ENCODE data around the gene GABPB2.

DNA sequence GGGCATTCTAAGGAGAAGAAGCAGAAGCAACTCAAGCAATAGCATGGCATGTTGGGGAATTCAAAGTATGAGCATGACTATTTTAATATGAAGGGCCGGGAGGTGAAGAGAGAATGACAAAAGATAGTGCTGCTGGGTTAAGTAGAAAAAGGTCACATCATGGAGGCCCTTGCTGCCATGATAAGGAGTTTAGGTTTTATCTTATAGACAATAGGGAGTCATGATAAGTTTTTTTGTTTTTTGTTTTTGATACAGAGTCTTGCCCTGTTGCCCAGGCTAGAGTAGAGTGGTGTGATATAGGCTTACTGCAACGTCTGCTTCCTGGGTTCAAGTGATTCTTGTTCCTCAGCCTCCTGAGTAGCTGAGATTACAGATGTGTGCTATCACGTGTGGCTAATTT, 31.0 kb upstream of the GABPB2 start:
- TF ChIP-seq STAT1 (IDR thresholded peaks at IDR 0.05; ENCODE audit: unreplicated experiment) (no peak), EZH2 (IDR thresholded peaks at IDR 0.05; ENCODE audit: low read depth, unreplicated experiment) (no peak), POLR2AphosphoS5 (IDR thresholded peaks at IDR 0.05; ENCODE audit: low read depth) (no peak), EZH2phosphoT487 (IDR thresholded peaks at IDR 0.05; ENCODE audit: unreplicated experiment) (no peak), CREB1 (CRISPR knock-in tag; IDR thresholded peaks at IDR 0.05; ENCODE audit: low read depth) (no peak), ZNF331 (CRISPR knock-in tag; IDR thresholded peaks at IDR 0.05; ENCODE audit: low read depth) (no peak), JUNB (IDR thresholded peaks at IDR 0.05; ENCODE audit: unreplicated experiment) (no peak)
- TF ChIP-seq, protein P1, sequence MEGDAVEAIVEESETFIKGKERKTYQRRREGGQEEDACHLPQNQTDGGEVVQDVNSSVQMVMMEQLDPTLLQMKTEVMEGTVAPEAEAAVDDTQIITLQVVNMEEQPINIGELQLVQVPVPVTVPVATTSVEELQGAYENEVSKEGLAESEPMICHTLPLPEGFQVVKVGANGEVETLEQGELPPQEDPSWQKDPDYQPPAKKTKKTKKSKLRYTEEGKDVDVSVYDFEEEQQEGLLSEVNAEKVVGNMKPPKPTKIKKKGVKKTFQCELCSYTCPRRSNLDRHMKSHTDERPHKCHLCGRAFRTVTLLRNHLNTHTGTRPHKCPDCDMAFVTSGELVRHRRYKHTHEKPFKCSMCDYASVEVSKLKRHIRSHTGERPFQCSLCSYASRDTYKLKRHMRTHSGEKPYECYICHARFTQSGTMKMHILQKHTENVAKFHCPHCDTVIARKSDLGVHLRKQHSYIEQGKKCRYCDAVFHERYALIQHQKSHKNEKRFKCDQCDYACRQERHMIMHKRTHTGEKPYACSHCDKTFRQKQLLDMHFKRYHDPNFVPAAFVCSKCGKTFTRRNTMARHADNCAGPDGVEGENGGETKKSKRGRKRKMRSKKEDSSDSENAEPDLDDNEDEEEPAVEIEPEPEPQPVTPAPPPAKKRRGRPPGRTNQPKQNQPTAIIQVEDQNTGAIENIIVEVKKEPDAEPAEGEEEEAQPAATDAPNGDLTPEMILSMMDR (conservative IDR thresholded peaks at IDR 0.05; ENCODE audit: low read depth in 2 of 2), result no peak
- TF ChIP-seq, protein P2, sequence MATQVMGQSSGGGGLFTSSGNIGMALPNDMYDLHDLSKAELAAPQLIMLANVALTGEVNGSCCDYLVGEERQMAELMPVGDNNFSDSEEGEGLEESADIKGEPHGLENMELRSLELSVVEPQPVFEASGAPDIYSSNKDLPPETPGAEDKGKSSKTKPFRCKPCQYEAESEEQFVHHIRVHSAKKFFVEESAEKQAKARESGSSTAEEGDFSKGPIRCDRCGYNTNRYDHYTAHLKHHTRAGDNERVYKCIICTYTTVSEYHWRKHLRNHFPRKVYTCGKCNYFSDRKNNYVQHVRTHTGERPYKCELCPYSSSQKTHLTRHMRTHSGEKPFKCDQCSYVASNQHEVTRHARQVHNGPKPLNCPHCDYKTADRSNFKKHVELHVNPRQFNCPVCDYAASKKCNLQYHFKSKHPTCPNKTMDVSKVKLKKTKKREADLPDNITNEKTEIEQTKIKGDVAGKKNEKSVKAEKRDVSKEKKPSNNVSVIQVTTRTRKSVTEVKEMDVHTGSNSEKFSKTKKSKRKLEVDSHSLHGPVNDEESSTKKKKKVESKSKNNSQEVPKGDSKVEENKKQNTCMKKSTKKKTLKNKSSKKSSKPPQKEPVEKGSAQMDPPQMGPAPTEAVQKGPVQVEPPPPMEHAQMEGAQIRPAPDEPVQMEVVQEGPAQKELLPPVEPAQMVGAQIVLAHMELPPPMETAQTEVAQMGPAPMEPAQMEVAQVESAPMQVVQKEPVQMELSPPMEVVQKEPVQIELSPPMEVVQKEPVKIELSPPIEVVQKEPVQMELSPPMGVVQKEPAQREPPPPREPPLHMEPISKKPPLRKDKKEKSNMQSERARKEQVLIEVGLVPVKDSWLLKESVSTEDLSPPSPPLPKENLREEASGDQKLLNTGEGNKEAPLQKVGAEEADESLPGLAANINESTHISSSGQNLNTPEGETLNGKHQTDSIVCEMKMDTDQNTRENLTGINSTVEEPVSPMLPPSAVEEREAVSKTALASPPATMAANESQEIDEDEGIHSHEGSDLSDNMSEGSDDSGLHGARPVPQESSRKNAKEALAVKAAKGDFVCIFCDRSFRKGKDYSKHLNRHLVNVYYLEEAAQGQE (IDR thresholded peaks at IDR 0.05; ENCODE audit: unreplicated experiment), result no peak

Measured in GM23338 (cell line).